ENCODE measurements around the gene PRRC2B.
"Not testable (repeated sequence)": the region's sequence is repeated elsewhere in the genome, so short reads cannot be mapped to it uniquely, and the experiment has no call there.

The PRRC2B gene

GRCh38 chr9:131469356-131469755 is 75.5 kb downstream of the PRRC2B start:
- no peak for DNase-seq (ENCODE audit: low read depth in 2 of 2, low spot score in 1 of 2)

GRCh38 chr9:131469951-131470350 is 76.1 kb downstream of the PRRC2B start:
- DNase-seq (ENCODE audit: low read depth in 2 of 2, low spot score in 1 of 2) = no peak

GRCh38 chr9:131470581-131470991 is 76.7 kb downstream of the PRRC2B start:
- no peak for DNase-seq (ENCODE audit: low read depth in 2 of 2, low spot score in 1 of 2)

GRCh38 chr9:131472085-131472484 is 78.2 kb downstream of the PRRC2B start:
- DNase-seq (ENCODE audit: low read depth in 2 of 2, low spot score in 1 of 2) = not testable (repeated sequence)

GRCh38 chr9:131473198-131473885 is 79.5 kb downstream of the PRRC2B start:
- no peak for DNase-seq (ENCODE audit: low read depth in 2 of 2, low spot score in 1 of 2)

- no peak for DNase-seq (ENCODE audit: low read depth in 2 of 2, low spot score in 1 of 2)
Measured at GRCh38 chr9:131473891-131474290, 80.0 kb downstream of the PRRC2B start.

- DNase-seq (ENCODE audit: low read depth in 2 of 2, low spot score in 1 of 2) = no peak
Measured at GRCh38 chr9:131474711-131475110, 80.8 kb downstream of the PRRC2B start.

GRCh38 chr9:131475111-131475955 is 81.4 kb downstream of the PRRC2B start:
- DNase-seq (ENCODE audit: low read depth in 2 of 2, low spot score in 1 of 2) = no peak

- DNase-seq (ENCODE audit: low read depth in 2 of 2, low spot score in 1 of 2) = no peak
Measured at GRCh38 chr9:131475956-131476776, 82.3 kb downstream of the PRRC2B start.

- DNase-seq (ENCODE audit: low read depth in 2 of 2, low spot score in 1 of 2) = no peak
Measured at GRCh38 chr9:131476777-131477345, 83.0 kb downstream of the PRRC2B start.

- DNase-seq (ENCODE audit: low read depth in 2 of 2, low spot score in 1 of 2) = no peak
Measured at GRCh38 chr9:131477367-131477766, 83.5 kb downstream of the PRRC2B start.

- no peak for DNase-seq (ENCODE audit: low read depth in 2 of 2, low spot score in 1 of 2)
Measured at GRCh38 chr9:131477816-131478419, 84.0 kb downstream of the PRRC2B start.

GRCh38 chr9:131478421-131478868 is 84.6 kb downstream of the PRRC2B start:
- DNase-seq (ENCODE audit: low read depth in 2 of 2, low spot score in 1 of 2) = peak in 1 of 2 donors; percentile 38

GRCh38 chr9:131478911-131479310 is 85.0 kb downstream of the PRRC2B start:
- no peak for DNase-seq (ENCODE audit: low read depth in 2 of 2, low spot score in 1 of 2)

GRCh38 chr9:131480258-131480657 is 86.4 kb downstream of the PRRC2B start:
- DNase-seq (ENCODE audit: low read depth in 2 of 2, low spot score in 1 of 2) = no peak

GRCh38 chr9:131481441-131482342 is 87.8 kb downstream of the PRRC2B start:
- DNase-seq (ENCODE audit: low read depth in 2 of 2, low spot score in 1 of 2) = no peak

- no peak for DNase-seq (ENCODE audit: low read depth in 2 of 2, low spot score in 1 of 2)
Measured at GRCh38 chr9:131482343-131483006, 88.6 kb downstream of the PRRC2B start.

- DNase-seq (ENCODE audit: low read depth in 2 of 2, low spot score in 1 of 2) = no peak
Measured at GRCh38 chr9:131483319-131484050, 89.6 kb downstream of the PRRC2B start.

All from stimulated activated CD8-positive, alpha-beta memory T cell treated with anti-CD3 and anti-CD28 coated beads, Interleukin-4, amount 100 ng/mL, for 1 hour (primary cell).